HG03442 (cell line): ENCODE results near the gene SBDS.
"Not testable (repeated sequence)": the region's sequence is repeated elsewhere in the genome, so short reads cannot be mapped to it uniquely, and the experiment has no call there.

Source experiments
- ATAC-seq: cut with Tn5 transposase; IDR thresholded peaks from one replicate; pipeline ENCODE4 v1.9.1; 2021; ENCODE audit warnings: mild to moderate bottlenecking, moderate library complexity; ENCODE audit not compliant: unreplicated experiment

The SBDS gene

GRCh38 chr7:66996444-66997191 is 1.2 kb upstream of the SBDS start, which contains the start of gene TYW1:
Gene TYW1 (plus strand): TSS chr7:66996833. CDS start chr7:66996979, 146 bp downstream.
- ATAC-seq, result peak; percentile 84

GRCh38 chr7:66994691-66995049 is 716 bp downstream of the SBDS start:
- peak; percentile 32 for ATAC-seq

GRCh38 chr7:66994051-66994450 is 1.3 kb downstream of the SBDS start:
- not testable (repeated sequence) for ATAC-seq

- not testable (repeated sequence) for ATAC-seq
Observed at GRCh38 chr7:66989552-66989951, 5.8 kb downstream of the SBDS start.

GRCh38 chr7:66980336-66980735 is 15.1 kb downstream of the SBDS start:
- ATAC-seq, result not testable (repeated sequence)

GRCh38 chr7:66979013-66979412 is 16.4 kb downstream of the SBDS start:
- ATAC-seq, result not testable (repeated sequence)

GRCh38 chr7:66978312-66978711 is 17.1 kb downstream of the SBDS start:
- not testable (repeated sequence) for ATAC-seq

- no peak for ATAC-seq
Observed at GRCh38 chr7:66974986-66975590, 20.3 kb downstream of the SBDS start.

GRCh38 chr7:66970310-66970709 is 25.1 kb downstream of the SBDS start:
- no peak for ATAC-seq

GRCh38 chr7:66969001-66969400 is 26.4 kb downstream of the SBDS start:
- ATAC-seq, result not testable (repeated sequence)

- ATAC-seq, result no peak
Observed at GRCh38 chr7:66967029-66967428, 28.4 kb downstream of the SBDS start.

- no peak for ATAC-seq
Observed at GRCh38 chr7:66964411-66964810, 31.0 kb downstream of the SBDS start.

GRCh38 chr7:66961096-66961495 is 34.3 kb downstream of the SBDS start:
- no peak for ATAC-seq

- no peak for ATAC-seq
Observed at GRCh38 chr7:66960192-66960591, 35.2 kb downstream of the SBDS start.

- no peak for ATAC-seq
Observed at GRCh38 chr7:66958538-66959350, 36.6 kb downstream of the SBDS start.

GRCh38 chr7:66957595-66958290 is 37.6 kb downstream of the SBDS start:
- ATAC-seq, result no peak

- ATAC-seq, result no peak
Observed at GRCh38 chr7:66953044-66953427, 42.4 kb downstream of the SBDS start.

- ATAC-seq, result no peak
Observed at GRCh38 chr7:66952343-66953043, 42.9 kb downstream of the SBDS start.

- no peak for ATAC-seq
Observed at GRCh38 chr7:66950763-66951162, 44.6 kb downstream of the SBDS start.

- ATAC-seq, result no peak
Observed at GRCh38 chr7:66950311-66950710, 45.1 kb downstream of the SBDS start.
